K562 (cell line): ENCODE measurements around the gene FAAP100.

Source experiments
- NFYB ChIP-seq: IDR thresholded peaks from 2 replicates; pipeline ENCODE4 v1.6.1; 2011; ENCODE audit warnings: mild to moderate bottlenecking, moderate library complexity; ENCODE audit not compliant: insufficient read length; ENCODE audit errors: extremely low read depth
- NR1H2 ChIP-seq: sonication (generic); formaldehyde crosslinking; IDR thresholded peaks from 2 replicates; pipeline ENCODE4 v1.4.0; 2020; ENCODE audit warnings: mild to moderate bottlenecking, missing genetic modification reagents
- SETDB1 ChIP-seq: IDR thresholded peaks from one replicate; pipeline ENCODE4 v1.6.1; 2012; ENCODE audit warnings: low read length, control low read depth, inconsistent platforms
- STAT6 ChIP-seq: sonication (generic); formaldehyde crosslinking; IDR thresholded peaks from 2 replicates; pipeline ENCODE4 v1.8.1; 2023; ENCODE audit warnings: mild to moderate bottlenecking, missing genetic modification reagents
- ZNF133 ChIP-seq: fragments of 250-450 bp; sonication (Bioruptor Pico); IDR thresholded peaks from 2 replicates; pipeline ENCODE4 v1.4.0; 2020; ENCODE audit warnings: mild to moderate bottlenecking
- ZNF609 ChIP-seq: sonication (generic); formaldehyde crosslinking; IDR thresholded peaks from 2 replicates; pipeline ENCODE4 v1.8.1; 2023; ENCODE audit warnings: missing genetic modification reagents, mild to moderate bottlenecking, borderline replicate concordance

- TF ChIP-seq NFYB, result no peak
- no peak for TF ChIP-seq ZNF133 (CRISPR knock-in tag)
- TF ChIP-seq STAT6 (CRISPR knock-in tag), result no peak
- no peak for TF ChIP-seq ZNF609 (CRISPR knock-in tag)
- TF ChIP-seq NR1H2 (CRISPR knock-in tag), result no peak
- TF ChIP-seq SETDB1, result no peak
Observed at GRCh38 chr17:81541123-81541522, 11.0 kb downstream of the FAAP100 start.
